ENCODE results near the gene GPS1.

Gene GPS1

DNA sequence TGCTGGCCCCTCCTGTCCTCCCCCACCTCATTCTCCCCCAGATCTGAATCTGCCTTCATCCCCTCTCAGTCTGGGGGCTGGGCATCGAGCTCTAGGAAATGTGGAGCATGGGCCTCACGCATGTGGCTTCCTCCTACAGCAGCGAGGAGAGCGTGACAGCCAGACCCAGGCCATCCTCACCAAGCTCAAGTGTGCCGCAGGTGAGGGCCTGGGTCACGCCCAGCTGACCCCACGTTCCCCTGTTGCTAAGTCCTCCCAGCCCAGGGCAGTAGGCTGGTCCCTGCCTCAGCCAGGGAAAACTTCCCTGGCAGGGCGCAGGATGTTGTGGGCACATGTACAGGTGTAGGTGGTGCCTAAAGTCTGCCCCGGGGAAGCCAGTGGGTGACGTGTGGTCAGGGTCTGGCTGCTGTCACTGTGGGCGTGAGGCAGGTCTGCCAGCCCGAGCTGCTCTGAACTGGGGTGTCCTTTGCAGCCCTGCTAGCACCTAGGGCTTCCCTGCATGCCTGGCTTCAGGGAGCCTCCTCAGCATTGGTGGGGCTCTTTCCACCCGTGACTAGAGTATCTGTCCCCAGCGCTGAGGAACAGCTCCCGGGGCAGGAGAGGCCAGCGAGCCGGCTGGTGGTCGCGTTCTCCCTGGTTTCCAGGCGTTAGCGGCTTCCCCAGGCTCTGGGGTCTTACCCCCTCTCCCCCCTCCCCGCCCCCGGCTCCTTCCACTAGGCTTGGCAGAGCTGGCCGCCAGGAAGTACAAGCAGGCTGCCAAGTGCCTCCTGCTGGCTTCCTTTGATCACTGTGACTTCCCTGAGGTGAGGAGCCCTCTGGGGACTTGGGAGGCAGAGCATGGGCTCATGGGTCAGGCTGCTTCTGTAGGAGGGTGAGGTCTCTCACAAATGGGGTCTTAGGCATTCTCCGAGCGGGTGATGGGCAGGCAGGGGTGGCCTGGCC lies 3.6 kb downstream of the GPS1 start:
- TF ChIP-seq, protein P1, sequence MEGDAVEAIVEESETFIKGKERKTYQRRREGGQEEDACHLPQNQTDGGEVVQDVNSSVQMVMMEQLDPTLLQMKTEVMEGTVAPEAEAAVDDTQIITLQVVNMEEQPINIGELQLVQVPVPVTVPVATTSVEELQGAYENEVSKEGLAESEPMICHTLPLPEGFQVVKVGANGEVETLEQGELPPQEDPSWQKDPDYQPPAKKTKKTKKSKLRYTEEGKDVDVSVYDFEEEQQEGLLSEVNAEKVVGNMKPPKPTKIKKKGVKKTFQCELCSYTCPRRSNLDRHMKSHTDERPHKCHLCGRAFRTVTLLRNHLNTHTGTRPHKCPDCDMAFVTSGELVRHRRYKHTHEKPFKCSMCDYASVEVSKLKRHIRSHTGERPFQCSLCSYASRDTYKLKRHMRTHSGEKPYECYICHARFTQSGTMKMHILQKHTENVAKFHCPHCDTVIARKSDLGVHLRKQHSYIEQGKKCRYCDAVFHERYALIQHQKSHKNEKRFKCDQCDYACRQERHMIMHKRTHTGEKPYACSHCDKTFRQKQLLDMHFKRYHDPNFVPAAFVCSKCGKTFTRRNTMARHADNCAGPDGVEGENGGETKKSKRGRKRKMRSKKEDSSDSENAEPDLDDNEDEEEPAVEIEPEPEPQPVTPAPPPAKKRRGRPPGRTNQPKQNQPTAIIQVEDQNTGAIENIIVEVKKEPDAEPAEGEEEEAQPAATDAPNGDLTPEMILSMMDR (conservative IDR thresholded peaks at IDR 0.05; ENCODE audit: low read depth) = no peak
- peak overlapping the region; percentile 79 for H3K27ac ChIP-seq
- ChIA-PET POLR2A (ENCODE audit: low non-redundant PET) (no interaction called here), CTCF (interaction anchor here (1.0 kb wide), 1 partner anchor 21 kb away, joined by 3 read pairs; no protein-coding TSS in a partner anchor)
- no peak for DNase-seq (ENCODE audit: low spot score)

DNA sequence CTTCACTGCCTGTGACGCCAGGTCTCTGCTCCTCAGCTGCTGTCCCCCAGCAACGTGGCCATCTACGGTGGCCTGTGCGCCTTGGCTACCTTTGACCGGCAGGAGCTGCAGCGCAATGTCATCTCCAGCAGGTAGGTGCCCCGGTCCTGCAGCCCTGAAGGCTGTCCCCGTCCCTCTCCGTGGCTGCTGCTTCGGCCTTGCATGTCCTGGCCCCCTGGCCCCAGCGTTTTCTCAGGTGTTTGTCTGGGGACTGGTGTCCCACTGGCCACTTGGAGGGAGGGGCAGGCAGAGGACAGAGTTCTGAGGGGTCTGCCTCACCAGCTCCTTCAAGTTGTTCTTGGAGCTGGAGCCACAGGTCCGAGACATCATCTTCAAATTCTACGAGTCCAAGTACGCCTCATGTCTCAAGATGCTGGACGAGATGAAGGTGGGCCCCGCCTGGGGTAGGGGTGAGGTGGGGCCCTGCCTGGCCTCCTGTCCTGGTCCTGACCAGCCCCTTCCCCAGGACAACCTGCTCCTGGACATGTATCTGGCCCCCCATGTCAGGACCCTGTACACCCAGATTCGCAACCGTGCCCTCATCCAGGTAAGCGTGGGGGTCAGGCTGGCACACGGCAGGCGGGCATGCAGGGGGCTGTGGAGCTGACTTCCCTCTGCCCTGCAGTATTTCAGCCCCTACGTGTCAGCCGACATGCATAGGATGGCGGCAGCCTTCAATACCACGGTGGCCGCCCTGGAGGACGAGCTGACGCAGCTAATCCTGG lies 4.4 kb downstream of the GPS1 start:
- ChIA-PET CTCF (interaction anchor here (1.0 kb wide), 1 partner anchor 20 kb away, joined by 3 read pairs; no protein-coding TSS in a partner anchor), POLR2A (ENCODE audit: low non-redundant PET) (no interaction called here)
- TF ChIP-seq, protein P1 (conservative IDR thresholded peaks at IDR 0.05; ENCODE audit: low read depth) = no peak
- H3K27ac ChIP-seq = peak overlapping the region; percentile 79
- DNase-seq (ENCODE audit: low spot score) = no peak

DNA sequence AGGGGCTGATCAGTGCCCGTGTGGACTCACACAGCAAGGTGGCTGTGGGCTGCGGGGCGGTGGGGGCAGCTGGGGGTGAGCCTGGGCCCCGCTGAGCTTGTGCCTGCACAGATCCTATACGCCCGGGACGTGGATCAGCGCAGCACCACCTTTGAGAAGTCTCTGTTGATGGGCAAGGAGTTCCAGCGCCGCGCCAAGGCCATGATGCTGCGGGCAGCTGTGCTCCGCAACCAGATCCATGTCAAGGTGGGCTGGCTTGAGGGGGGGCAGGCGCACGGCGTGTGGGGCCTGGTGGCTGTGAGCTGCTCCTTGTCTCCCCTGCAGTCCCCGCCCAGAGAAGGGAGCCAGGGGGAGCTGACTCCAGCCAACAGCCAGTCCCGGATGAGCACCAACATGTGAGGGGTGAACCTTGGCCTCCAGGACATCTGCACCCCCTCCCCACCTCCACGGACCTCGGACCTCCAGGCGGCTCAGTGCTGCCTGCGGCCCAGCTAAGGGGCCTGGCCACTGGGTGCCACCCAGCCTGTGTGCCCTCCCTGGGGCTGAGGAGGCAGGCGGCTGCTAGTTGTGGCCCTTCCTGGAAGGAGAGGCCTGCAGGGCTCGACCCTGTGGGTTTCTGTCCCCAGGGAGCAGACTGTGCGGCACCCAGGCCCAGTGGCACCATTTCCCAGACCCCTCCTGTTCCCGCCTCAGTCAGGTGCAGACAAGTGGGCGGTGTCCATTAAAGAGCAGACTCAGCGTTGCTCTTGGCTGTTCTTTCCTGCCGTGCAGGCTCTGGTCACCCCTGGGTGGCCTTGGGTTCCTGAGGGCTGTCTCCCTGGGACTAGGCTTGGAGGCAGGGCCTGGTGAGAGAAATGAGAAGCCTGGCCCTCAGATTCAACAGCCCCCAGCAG lies 5.3 kb downstream of the GPS1 start:
- no peak for DNase-seq (ENCODE audit: low spot score)
- ChIA-PET CTCF (no interaction called here), POLR2A (ENCODE audit: low non-redundant PET) (no interaction called here)
- TF ChIP-seq, protein P1 (conservative IDR thresholded peaks at IDR 0.05; ENCODE audit: low read depth) = no peak
- peak overlapping the region; percentile 79 for H3K27ac ChIP-seq

DNA sequence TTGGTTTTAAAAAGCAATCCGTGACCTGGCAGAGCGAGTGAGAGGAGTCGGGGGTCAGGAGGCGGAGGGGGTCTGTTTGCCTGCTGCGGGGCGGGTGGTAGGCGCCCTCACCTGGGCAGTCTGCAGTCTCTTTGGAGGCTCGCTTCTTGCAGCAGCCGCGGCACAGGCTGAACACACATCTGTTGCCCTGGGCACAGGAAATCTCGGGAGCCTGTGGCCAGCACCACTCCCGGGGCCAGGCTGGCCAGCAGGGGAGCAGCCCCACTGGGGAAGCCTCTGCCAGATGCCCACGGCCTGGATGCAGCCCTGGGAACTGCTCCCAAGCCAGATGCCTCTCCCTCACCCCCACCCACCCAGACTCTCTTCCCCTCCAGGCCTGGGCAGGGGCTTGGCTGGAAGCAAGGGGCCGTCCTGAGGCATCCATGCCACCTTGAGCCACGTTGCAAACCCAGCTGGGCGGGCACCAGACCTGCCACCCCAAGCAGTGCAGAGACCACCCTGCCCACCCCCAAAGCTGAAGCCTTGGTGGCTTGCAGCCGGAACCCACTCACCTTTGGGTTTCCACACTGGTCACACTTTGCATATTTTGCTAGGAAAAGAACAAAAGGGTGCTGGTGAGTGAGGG lies 6.6 kb downstream of the GPS1 start:
- peak overlapping the region; percentile 79 for H3K27ac ChIP-seq
- TF ChIP-seq, protein P1 (conservative IDR thresholded peaks at IDR 0.05; ENCODE audit: low read depth) = no peak
- no peak for DNase-seq (ENCODE audit: low spot score)
- POLR2A ChIA-PET (ENCODE audit: low non-redundant PET) = no interaction called here
- CTCF ChIA-PET = no interaction called here

DNA sequence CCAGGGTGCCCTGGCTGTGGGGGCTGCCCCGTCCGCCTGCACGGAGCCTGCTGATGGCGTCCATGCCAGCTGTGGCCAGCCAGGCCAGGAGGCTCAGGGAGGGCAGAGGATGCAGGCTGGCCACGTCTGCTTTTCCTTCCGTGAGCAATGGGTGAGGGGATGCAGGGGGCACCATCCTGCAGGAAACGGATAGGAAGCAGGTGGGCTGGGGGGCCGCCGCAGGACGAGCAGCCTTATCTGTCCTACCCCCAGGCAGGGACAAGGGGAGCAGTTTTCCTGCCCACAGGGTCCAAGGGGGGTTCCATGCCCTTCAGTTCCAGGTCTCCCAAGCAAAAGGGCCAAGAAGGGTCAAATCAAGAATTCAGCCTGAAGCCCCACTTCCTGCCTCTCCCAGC lies 7.2 kb downstream of the GPS1 start:
- CTCF ChIA-PET = no interaction called here
- H3K27ac ChIP-seq = peak overlapping the region; percentile 79
- TF ChIP-seq, protein P1 (conservative IDR thresholded peaks at IDR 0.05; ENCODE audit: low read depth) = no peak
- no peak for DNase-seq (ENCODE audit: low spot score)
- POLR2A ChIA-PET (ENCODE audit: low non-redundant PET) = no interaction called here

All from RWPE1 (cell line).